GM12873 (cell line): ENCODE data around the gene CDKN2D.

Source experiments
- TF ChIP-seq, protein P1 (sequence below): IDR thresholded peaks from 2 replicates; pipeline ENCODE4 v1.5.1; 2012; ENCODE audit warnings: low read depth, mild to moderate bottlenecking, moderate library complexity, low read length, control low read depth; ENCODE audit not compliant: insufficient read depth; ENCODE audit errors: missing control alignments

The CDKN2D gene

GRCh38 chr19:10553943-10554381, 14.8 kb downstream of the CDKN2D start:
- TF ChIP-seq, protein P1, sequence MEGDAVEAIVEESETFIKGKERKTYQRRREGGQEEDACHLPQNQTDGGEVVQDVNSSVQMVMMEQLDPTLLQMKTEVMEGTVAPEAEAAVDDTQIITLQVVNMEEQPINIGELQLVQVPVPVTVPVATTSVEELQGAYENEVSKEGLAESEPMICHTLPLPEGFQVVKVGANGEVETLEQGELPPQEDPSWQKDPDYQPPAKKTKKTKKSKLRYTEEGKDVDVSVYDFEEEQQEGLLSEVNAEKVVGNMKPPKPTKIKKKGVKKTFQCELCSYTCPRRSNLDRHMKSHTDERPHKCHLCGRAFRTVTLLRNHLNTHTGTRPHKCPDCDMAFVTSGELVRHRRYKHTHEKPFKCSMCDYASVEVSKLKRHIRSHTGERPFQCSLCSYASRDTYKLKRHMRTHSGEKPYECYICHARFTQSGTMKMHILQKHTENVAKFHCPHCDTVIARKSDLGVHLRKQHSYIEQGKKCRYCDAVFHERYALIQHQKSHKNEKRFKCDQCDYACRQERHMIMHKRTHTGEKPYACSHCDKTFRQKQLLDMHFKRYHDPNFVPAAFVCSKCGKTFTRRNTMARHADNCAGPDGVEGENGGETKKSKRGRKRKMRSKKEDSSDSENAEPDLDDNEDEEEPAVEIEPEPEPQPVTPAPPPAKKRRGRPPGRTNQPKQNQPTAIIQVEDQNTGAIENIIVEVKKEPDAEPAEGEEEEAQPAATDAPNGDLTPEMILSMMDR, result no peak

DNA sequence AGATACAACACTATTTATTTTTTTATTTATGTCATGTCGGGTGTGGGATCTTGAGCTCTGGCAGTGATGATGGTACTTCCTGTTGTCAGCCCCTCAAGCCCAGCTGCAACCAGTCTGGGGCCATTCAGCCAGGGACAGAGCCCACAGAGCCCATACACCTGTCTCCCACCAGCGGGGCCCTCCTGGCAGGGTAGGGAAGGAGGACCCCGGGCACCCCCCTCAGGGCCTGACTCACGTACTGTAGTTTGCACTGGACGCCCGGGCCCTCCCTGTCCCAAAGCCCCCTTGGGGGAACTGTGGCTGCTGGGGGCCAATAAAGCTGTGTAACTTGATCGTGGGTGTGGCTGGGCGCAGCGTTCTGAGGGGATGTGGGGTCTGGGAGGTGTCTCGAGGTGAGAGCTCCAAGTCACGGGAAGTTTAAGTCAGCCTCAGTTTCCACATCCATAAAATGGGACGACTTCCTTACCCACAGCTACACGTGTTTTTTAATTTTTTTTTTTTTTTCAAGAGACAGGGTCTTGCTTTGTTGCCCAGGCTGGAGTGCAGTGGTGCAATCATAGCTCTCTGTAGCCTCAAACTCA, 15.6 kb downstream of the CDKN2D start:
- TF ChIP-seq, protein P1, result no peak

DNA sequence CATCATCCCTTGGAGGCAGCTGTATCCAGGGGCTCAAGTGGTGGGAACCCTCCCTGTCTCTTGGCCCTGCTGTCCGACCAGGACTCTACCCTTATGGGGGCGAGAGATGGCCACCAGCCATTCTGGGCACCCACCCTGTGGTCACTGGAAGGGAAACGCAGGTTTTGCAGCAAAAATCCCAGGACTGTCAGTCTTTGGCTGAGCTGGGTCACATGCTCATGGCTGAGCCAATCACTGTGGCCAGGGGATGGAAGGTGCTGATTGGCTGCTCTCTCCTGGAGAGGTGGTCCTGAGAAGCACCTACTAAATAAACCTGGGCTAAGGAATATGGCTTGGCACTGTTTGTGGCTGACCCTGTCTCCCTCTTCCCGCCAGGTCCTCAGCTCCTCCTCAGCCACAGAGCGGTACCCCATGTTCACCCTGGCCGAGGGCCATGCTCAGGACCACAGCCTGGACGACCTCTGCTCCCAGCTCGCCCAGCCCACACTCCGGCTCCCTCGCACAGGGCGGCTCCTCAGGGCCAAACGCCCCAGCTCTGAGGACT, 16.2 kb downstream of the CDKN2D start:
- TF ChIP-seq, protein P1, result no peak

- TF ChIP-seq, protein P1, result peak; percentile 28
Observed at GRCh38 chr19:10551698-10552301, 17.0 kb downstream of the CDKN2D start.

GRCh38 chr19:10550336-10550735, 18.4 kb downstream of the CDKN2D start:
- TF ChIP-seq, protein P1, result no peak

- TF ChIP-seq, protein P1, result no peak
Observed at GRCh38 chr19:10549733-10550132, 19.0 kb downstream of the CDKN2D start.

- TF ChIP-seq, protein P1, result no peak
Observed at GRCh38 chr19:10548746-10549276, 20.0 kb downstream of the CDKN2D start.
